SK-N-SH treated with all-trans-retinoic acid at 6 μM for 48 hours (cell line): ENCODE results near the gene OR52L1.

Source experiments
- ATAC-seq: fragments of 200-7000 bp; cut with Tn5 transposase; 3 replicates; pipeline ENCODE4 v1.9.1; 2020; ENCODE audit warnings: mild to moderate bottlenecking, moderate library complexity
- ARNTL ChIP-seq: fragments of 450-650 bp; formaldehyde crosslinking; IDR thresholded peaks from 2 replicates; pipeline ENCODE4 v1.5.0; 2020; ENCODE audit warnings: low read depth, mild to moderate bottlenecking, moderate library complexity, borderline replicate concordance
- BACH2 ChIP-seq: fragments of 250-450 bp; sonication (Bioruptor Pico); IDR thresholded peaks from 2 replicates; pipeline ENCODE4 v1.9.0; 2021; ENCODE audit warnings: mild to moderate bottlenecking, borderline replicate concordance
- CREB5 ChIP-seq: fragments of 250-450 bp; sonication (Bioruptor Pico); IDR thresholded peaks from 2 replicates; pipeline ENCODE4 v1.5.1; 2020; ENCODE audit warnings: low read depth, mild to moderate bottlenecking, moderate library complexity
- CSDC2 ChIP-seq: fragments of 250-450 bp; sonication (Bioruptor Pico); IDR thresholded peaks from 2 replicates; pipeline ENCODE4 v1.5.0; 2020; ENCODE audit warnings: mild to moderate bottlenecking, moderate library complexity
- ESRRG ChIP-seq: fragments of 250-450 bp; sonication (Bioruptor Pico); IDR thresholded peaks from 2 replicates; pipeline ENCODE4 v1.6.1; 2021; ENCODE audit warnings: mild to moderate bottlenecking
- ISL1 ChIP-seq: fragments of 250-450 bp; sonication (Bioruptor Pico); IDR thresholded peaks from 2 replicates; pipeline ENCODE4 v2.1.2; 2022; ENCODE audit warnings: mild to moderate bottlenecking, moderate library complexity
- PATZ1 ChIP-seq: fragments of 250-450 bp; sonication (Bioruptor Pico); IDR thresholded peaks from 2 replicates; pipeline ENCODE4 v1.8.0; 2020; ENCODE audit warnings: mild to moderate bottlenecking, moderate library complexity, borderline replicate concordance
- POU6F1 ChIP-seq: fragments of 250-450 bp; sonication (Bioruptor Pico); IDR thresholded peaks from 2 replicates; pipeline ENCODE4 v1.8.0; 2021; ENCODE audit warnings: low read depth, mild to moderate bottlenecking, moderate library complexity, borderline replicate concordance
- PPARA ChIP-seq: fragments of 250-450 bp; sonication (Bioruptor Pico); IDR thresholded peaks from 2 replicates; pipeline ENCODE4 v1.5.0; 2020; ENCODE audit warnings: mild to moderate bottlenecking, borderline replicate concordance
- SNAI2 ChIP-seq: fragments of 250-450 bp; sonication (Bioruptor Pico); IDR thresholded peaks from 2 replicates; pipeline ENCODE4 v1.5.0; 2020; ENCODE audit warnings: mild to moderate bottlenecking, moderate library complexity
- TOX ChIP-seq: fragments of 250-450 bp; sonication (Bioruptor Pico); IDR thresholded peaks from 2 replicates; pipeline ENCODE4 v1.8.0; 2021; ENCODE audit warnings: mild to moderate bottlenecking, moderate library complexity, borderline replicate concordance
- TSHZ2 ChIP-seq: fragments of 250-450 bp; sonication (Bioruptor Pico); IDR thresholded peaks from 2 replicates; pipeline ENCODE4 v1.5.0; 2020; ENCODE audit warnings: mild to moderate bottlenecking, moderate library complexity
- ZC3H10 ChIP-seq: fragments of 250-450 bp; sonication (Bioruptor Pico); IDR thresholded peaks from 2 replicates; pipeline ENCODE4 v1.5.1; 2021; ENCODE audit warnings: mild to moderate bottlenecking, moderate library complexity
- ZFP30 ChIP-seq: fragments of 450-650 bp; formaldehyde crosslinking; IDR thresholded peaks from 2 replicates; pipeline ENCODE4 v1.5.0; 2022; ENCODE audit warnings: mild to moderate bottlenecking, moderate library complexity
- ZNF565 ChIP-seq: fragments of 450-650 bp; formaldehyde crosslinking; conservative IDR thresholded peaks from 2 replicates; pipeline ENCODE4 v1.5.0; 2020; ENCODE audit warnings: low read depth, mild to moderate bottlenecking, moderate library complexity
- ZNF70 ChIP-seq: fragments of 450-650 bp; formaldehyde crosslinking; IDR thresholded peaks from 2 replicates; pipeline ENCODE4 v1.5.0; 2020; ENCODE audit warnings: mild to moderate bottlenecking, moderate library complexity
- ZNF8 ChIP-seq: fragments of 450-650 bp; formaldehyde crosslinking; IDR thresholded peaks from 2 replicates; pipeline ENCODE4 v1.5.0; 2020; ENCODE audit warnings: mild to moderate bottlenecking, moderate library complexity

Gene OR52L1

GRCh38 chr11:6027501-6027900 lies 40.7 kb upstream of the OR52L1 start:
- ATAC-seq = no peak
- no peak for TF ChIP-seq POU6F1 (CRISPR knock-in tag)
- no peak for TF ChIP-seq ZNF70 (CRISPR knock-in tag)
- TF ChIP-seq ISL1 (CRISPR knock-in tag) = no peak
- no peak for TF ChIP-seq BACH2 (CRISPR knock-in tag)
- TF ChIP-seq PATZ1 (CRISPR knock-in tag) = no peak
- TF ChIP-seq ZNF565 (CRISPR knock-in tag) = no peak
- no peak for TF ChIP-seq ZC3H10 (CRISPR knock-in tag)
- TF ChIP-seq CREB5 (CRISPR knock-in tag) = no peak

GRCh38 chr11:6025056-6025455 lies 38.3 kb upstream of the OR52L1 start:
- no peak for TF ChIP-seq ZC3H10 (CRISPR knock-in tag)
- TF ChIP-seq ZNF565 (CRISPR knock-in tag) = no peak
- TF ChIP-seq TOX = no peak
- no peak for TF ChIP-seq SNAI2 (CRISPR knock-in tag)
- no peak for TF ChIP-seq CREB5 (CRISPR knock-in tag)
- TF ChIP-seq ARNTL (CRISPR knock-in tag) = no peak
- no peak for TF ChIP-seq BACH2 (CRISPR knock-in tag)
- TF ChIP-seq PATZ1 (CRISPR knock-in tag) = no peak
- no peak for ATAC-seq

GRCh38 chr11:6022956-6023355 lies 36.2 kb upstream of the OR52L1 start:
- no peak for TF ChIP-seq TSHZ2
- TF ChIP-seq CREB5 (CRISPR knock-in tag) = no peak
- TF ChIP-seq ESRRG (CRISPR knock-in tag) = no peak
- TF ChIP-seq PPARA (CRISPR knock-in tag) = no peak
- no peak for TF ChIP-seq ZFP30 (CRISPR knock-in tag)
- no peak for TF ChIP-seq TOX
- no peak for TF ChIP-seq BACH2 (CRISPR knock-in tag)
- TF ChIP-seq POU6F1 (CRISPR knock-in tag) = no peak
- TF ChIP-seq ZNF8 = no peak
- TF ChIP-seq CSDC2 (CRISPR knock-in tag) = no peak
- TF ChIP-seq SNAI2 (CRISPR knock-in tag) = no peak
- TF ChIP-seq ZNF70 (CRISPR knock-in tag) = no peak
- peak; percentile 68; the same call in 2 of the 3 replicates for ATAC-seq
